NOMO-1 treated with dmso at 0.1 percent for 144 hours (cell line): ENCODE measurements around the gene DERA.
"Not testable (repeated sequence)": the region's sequence is repeated elsewhere in the genome, so short reads cannot be mapped to it uniquely, and the experiment has no call there.

ENCODE experiments used
- DNase-seq: peaks from one replicate; lab custom pipeline; 2025; ENCODE audit not compliant: unreplicated experiment; lab: John Stamatoyannopoulos, UW

The DERA gene

DNA sequence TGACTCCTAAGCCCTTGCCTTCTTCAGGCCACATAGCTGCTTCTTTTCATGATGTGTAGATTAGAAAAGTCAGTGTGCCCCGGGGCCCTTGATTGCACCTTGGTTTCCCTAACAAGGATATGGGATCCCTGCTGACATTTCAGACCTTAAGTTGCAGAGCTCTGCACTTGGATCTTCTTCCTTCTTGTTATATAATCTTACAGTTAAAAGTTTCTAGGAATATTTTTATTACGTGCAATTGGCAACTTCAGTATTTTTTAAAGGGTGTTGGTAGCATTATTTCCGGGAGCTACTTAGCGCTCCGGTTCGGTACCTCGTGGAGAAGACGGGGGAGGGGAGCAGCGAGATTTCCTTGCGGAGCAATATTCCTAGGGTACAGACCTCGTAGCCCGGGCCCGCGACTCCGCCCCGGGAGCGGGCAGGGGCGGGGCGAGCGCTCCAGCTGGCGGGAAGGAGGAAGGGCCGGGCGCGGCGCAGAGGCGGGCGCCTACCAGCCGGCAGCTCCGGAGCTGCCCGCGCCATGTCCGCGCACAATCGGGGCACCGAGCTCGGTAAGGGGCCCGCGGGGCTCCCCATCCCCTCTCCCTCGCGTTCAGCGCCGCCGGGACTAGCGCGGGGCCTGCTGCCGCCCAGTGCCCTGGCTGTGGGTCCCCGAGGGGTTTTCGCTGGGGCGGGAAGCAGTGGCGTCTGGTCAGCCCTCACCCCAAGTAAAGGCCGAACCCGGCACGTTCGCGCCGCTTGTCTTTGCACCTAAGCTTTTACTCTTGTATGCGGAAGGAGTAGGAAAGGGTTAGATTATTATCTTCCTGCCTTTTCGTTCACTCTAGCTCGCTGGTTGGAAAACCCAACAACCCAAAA, at the start of gene DERA:
Gene DERA (plus strand): TSS at position 469 of the 858 bp plus-strand sequence. CDS start 52 bp downstream, at position 521.
- peak; percentile 50 for DNase-seq

GRCh38 chr12:15861404-15861803, 49.7 kb upstream of the DERA start:
- DNase-seq: no peak

- no peak for DNase-seq
Observed at GRCh38 chr12:15862840-15863239, 48.3 kb upstream of the DERA start.

GRCh38 chr12:15863372-15863771, 47.8 kb upstream of the DERA start:
- DNase-seq: no peak

- DNase-seq: peak; percentile 90
Observed at GRCh38 chr12:15863984-15864383, 47.1 kb upstream of the DERA start.

DNA sequence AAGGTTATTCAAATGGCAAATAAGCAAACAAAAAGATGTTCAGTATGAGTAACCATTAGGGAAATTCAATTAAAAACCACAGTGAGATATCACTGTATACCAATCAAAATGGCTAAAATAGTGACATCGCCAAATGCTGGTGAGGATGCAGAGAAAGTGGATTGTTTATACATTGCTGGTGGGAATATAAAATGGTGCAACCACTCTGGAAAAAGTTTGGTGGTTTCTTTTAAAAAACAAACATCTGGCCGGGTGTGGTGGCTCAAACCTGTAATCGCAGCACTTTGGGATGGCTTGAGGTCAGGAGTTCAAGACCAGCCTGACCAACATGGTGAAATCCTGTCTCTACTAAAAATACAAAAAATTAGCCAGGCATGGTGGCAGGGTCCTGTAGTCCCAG, 42.9 kb upstream of the DERA start:
- DNase-seq: no peak

DNA sequence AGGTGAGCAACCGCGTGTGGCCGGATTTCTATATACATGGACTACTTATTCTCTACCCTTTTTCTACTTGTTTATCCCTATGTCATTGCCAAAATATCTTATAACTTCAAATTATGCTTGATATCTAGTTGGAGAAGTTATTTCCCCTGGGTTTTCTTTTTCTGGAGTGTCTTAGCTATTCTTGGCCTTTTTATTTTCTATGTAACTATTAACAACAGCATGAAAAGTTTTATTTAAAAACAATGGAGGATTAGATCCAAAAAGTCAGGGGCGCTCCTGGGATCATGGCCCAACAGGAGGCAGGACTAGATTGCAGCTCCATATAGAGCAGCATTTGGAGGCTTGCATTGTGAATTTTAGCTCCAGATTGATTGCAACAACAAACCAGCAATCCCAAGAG, 37.6 kb upstream of the DERA start:
- no peak for DNase-seq

- DNase-seq: not testable (repeated sequence)
Observed at GRCh38 chr12:15874556-15875145, 36.5 kb upstream of the DERA start.

GRCh38 chr12:15875863-15876262, 35.3 kb upstream of the DERA start:
- DNase-seq: no peak

GRCh38 chr12:15879413-15879812, 31.7 kb upstream of the DERA start:
- no peak for DNase-seq

- DNase-seq: no peak
Observed at GRCh38 chr12:15880721-15881120, 30.4 kb upstream of the DERA start.

GRCh38 chr12:15882118-15882971, 28.8 kb upstream of the DERA start, which contains the start of gene STRAP:
Gene STRAP (plus strand): TSS chr12:15882387. CDS start chr12:15882708, 321 bp downstream.
- peak; percentile 94 for DNase-seq

DNA sequence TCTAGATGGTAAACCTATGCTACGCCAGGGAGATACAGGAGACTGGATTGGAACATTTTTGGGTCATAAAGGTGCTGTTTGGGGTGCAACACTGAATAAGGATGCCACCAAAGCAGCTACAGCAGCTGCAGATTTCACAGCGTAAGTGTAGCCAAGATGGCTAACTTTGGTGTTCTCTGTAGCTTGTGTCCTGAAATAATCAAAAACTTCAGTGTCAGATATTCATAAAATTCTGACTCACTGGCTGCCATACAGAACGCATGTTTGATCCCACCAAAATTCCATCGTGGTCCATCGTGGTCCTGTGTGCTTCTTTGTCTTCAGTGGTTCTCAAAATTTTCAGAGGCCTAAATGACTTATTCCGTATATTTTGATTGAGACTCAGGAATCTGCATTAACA, 27.6 kb upstream of the DERA start:
- no peak for DNase-seq

- no peak for DNase-seq
Observed at GRCh38 chr12:15886372-15887042, 24.6 kb upstream of the DERA start.

- DNase-seq: no peak
Observed at GRCh38 chr12:15887043-15887817, 23.9 kb upstream of the DERA start.

DNA sequence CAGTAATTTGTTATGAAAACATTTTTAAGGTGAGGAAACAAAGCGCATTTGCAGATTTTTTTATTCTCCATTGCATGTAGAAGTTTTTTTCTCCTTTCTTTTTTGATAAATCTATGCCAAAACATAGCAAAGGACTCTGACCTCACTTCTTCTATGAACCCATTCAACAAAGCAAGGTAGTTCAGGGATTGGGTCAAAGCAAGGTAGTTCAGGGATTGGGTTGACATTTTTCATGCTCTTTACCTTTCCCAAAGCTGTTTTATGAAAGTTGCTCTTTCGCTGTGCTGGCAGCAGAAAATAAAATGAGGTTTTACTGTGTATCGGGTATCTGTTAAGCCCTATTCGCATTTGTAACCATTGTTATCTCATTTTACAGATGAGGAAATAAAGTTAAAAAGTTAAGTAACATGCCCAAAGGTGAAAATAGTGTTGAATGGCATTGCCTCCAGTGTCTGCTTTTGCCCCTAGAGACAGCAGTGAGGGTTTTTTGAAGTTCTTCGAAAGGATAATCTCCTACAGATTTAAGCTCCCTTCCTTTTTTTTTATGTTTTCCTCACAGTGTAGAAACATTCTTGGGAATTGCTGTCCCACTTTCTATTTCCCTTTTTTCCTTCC, 18.4 kb upstream of the DERA start:
- no peak for DNase-seq

DNA sequence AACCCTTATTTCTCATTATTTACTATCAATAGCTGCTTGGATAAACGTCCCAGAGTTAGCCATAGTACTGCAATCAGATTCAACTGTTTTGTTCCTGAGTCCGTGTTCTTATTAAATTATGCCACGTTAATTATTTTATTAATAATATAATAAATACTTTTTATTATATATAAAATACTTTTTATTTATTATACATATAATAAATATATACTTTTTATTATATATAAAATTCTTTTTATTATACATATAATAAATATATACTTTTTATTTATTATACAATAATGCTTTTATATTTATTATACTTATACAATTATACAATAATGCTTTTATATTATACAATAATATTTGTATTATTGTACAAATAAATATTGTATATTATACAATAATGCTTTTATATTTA, 17.9 kb upstream of the DERA start:
- no peak for DNase-seq

- DNase-seq: no peak
Observed at GRCh38 chr12:15896867-15897266, 14.3 kb upstream of the DERA start.

DNA sequence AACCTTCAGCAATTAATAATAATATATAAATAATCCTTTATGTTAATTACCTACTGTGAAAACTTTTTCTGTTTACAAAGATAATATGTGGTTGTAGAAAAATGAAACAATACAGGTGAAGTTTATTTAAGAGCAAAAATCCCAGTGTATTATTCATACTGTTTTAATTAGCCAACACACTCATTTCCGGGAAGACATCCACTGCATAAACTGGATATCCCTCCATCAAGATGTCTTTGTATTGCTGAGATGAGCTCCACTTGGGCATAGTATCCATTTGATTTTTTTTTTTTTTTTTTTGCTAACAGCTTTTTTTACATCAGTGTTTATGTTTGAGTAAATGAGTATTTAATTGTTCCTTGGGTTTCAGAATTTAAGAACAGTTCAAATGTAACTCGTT, 13.7 kb upstream of the DERA start:
- DNase-seq: no peak
